ENCODE results near the gene SPR.

DNA sequence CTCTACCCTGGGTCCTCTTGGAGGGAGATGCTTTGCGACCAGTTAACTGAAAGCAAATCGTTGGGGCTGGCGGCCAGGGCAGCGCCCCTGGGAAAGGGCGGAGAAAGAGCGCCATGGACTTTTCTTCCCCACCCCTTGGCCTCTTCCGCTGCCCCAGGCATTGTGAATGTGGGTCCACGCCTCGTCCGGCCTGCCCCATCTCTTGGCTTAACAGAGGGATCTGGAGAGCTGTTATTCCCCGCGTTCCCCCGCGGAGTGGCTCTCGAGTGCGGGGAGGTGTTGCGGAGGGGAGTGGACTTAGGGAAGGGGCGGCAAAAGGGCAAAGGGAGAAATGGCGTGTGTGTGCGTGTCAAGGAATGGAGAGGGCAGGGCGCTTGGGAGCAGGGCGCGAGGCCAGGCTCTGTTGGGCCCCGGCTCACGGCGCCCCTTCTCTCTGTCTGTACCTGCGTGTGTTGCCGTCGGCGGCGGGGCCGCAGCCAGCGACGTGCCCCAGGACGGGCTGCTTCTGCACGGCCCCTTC lies 36.7 kb downstream of the SPR start:
- no peak for TF ChIP-seq EZH2phosphoT487 (IDR thresholded peaks at IDR 0.05; ENCODE audit: borderline replicate concordance)
- TF ChIP-seq CTCF (conservative IDR thresholded peaks at IDR 0.05; ENCODE audit: low read length) = no peak

All from Loucy (cell line).